ENCODE measurements around the gene C4orf50. TPM values are rescaled to one million over a fixed set of nuclear protein-coding genes. Genes with fewer than 3 reads are reported as not detected.

Gene C4orf50
- total and polyA plus RNA-seq, 8 donors = 0.01 to 0.10 (median 0.01) TPM; not detected in 1

DNA sequence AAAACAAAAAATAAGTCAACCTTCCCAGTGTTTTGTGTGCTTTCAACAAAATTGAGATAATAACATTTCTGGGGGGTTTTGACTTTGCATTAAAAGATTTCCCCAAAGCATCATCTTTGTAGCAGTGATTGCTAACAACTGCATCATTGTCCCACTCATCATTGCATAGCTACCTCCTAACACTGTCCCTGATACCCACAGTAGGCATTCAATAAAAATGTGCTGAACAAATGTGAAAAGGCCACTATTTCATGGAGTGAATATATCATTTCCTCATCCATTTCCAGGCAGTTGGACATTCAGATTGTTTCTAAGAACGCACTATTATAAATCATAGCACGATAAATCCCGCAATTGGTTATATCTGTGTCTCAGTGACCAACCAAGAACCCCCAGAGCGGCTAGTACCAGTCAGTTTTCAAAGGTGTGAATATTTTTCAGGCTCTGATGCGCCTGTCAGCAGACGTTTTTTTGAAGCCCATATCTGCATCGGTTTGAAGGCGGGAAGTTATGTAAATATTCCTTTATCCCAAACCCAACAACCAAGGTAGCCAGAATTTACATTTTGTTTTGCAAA, 89.3 kb downstream of the C4orf50 start:
- Histone ChIP-seq H3K4me1 (no peaks in the 10 kb centered on the region), H3K4me3 (no peak overlapping the region), H3K27ac (no peak overlapping the region), H3K9me3 (no peaks in the 10 kb centered on the region), H3K27me3 (peaks cover 0 to 34% of the 10 kb centered on the region in 2 donors), H3K36me3 (no peaks in the 10 kb centered on the region)
- TF ChIP-seq CTCF (IDR thresholded peaks at IDR 0.05) = no peak
- no peak for ATAC-seq
- no peak for DNase-seq
- intact Hi-C loops (cut with DNase I) = no loop called here

GRCh38 chr4:5928274-5928673, 90.0 kb downstream of the C4orf50 start:
- Histone ChIP-seq H3K4me1 (no peaks in the 10 kb centered on the region), H3K9me3 (no peaks in the 10 kb centered on the region), H3K4me3 (no peak overlapping the region), H3K36me3 (no peaks in the 10 kb centered on the region), H3K27ac (no peak overlapping the region), H3K27me3 (peaks cover 0 to 31% of the 10 kb centered on the region in 2 donors)
- intact Hi-C loops (cut with DNase I) = no loop called here
- no peak for DNase-seq
- TF ChIP-seq CTCF (IDR thresholded peaks at IDR 0.05) = no peak
- no peak for ATAC-seq

GRCh38 chr4:5927747-5928146, 90.5 kb downstream of the C4orf50 start:
- intact Hi-C loops (cut with DNase I) = no loop called here
- no peak for TF ChIP-seq CTCF (IDR thresholded peaks at IDR 0.05)
- Histone ChIP-seq H3K9me3 (no peaks in the 10 kb centered on the region), H3K27ac (no peak overlapping the region), H3K4me1 (no peaks in the 10 kb centered on the region), H3K36me3 (no peaks in the 10 kb centered on the region), H3K4me3 (no peak overlapping the region), H3K27me3 (peaks cover 0 to 31% of the 10 kb centered on the region in 2 donors)
- no peak for ATAC-seq
- DNase-seq = no peak

DNA sequence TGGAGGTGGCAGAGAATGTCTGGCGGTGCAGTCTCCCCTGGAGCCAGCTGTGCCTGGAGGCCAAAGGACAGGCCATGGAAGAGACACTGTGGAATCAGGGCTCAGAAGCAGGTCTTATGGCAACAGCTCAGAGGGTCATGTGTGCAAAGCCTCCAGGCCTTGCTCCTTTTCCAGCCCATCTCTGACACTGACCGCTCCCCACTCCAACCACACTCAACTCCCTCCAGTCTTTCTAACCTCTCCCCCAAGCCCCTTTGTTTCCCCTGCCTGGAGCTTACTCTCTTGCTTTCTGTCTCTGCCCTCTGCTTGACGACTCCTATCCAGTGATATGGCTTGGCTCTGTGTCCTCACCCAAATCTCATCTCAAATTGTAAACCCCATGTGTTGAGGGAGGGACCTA, 91.1 kb downstream of the C4orf50 start:
- no peak for DNase-seq
- H3K27me3 ChIP-seq = peaks cover 0 to 32% of the 10 kb centered on the region in 2 donors
- intact Hi-C loops (cut with DNase I) = no loop called here
- TF ChIP-seq CTCF (IDR thresholded peaks at IDR 0.05) = no peak
- ATAC-seq = no peak
- no peak overlapping the region for H3K27ac ChIP-seq
- no peaks in the 10 kb centered on the region for H3K9me3 ChIP-seq
- H3K4me1 ChIP-seq = no peaks in the 10 kb centered on the region
- H3K4me3 ChIP-seq = no peak overlapping the region
- no peaks in the 10 kb centered on the region for H3K36me3 ChIP-seq

DNA sequence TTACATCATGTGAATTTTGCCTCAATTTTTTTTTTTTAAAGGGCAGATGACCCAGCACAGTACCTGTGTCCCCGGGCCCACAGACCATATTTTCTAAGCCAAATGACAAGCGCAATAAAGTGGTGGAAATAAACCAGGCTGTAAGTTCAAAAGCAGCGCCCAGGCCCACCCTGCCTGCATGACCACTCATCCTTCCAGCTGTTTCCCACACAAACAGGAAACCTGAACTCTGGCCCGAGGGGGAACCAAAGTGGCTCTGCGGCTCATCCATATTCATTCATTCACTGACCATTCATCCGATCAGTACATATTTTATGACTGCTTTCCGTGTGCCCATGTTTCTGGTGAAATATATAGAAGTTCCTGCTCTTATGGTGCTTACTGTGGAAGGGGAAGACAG, 91.6 kb downstream of the C4orf50 start:
- TF ChIP-seq CTCF (IDR thresholded peaks at IDR 0.05) = no peak
- peaks cover 0 to 26% of the 10 kb centered on the region in 2 donors for H3K27me3 ChIP-seq
- H3K9me3 ChIP-seq = no peaks in the 10 kb centered on the region
- no peak overlapping the region for H3K4me3 ChIP-seq
- H3K36me3 ChIP-seq = no peaks in the 10 kb centered on the region
- DNase-seq (no peak), ATAC-seq (no peak)
- intact Hi-C loops (cut with DNase I) = no loop called here
- H3K27ac ChIP-seq = no peak overlapping the region
- H3K4me1 ChIP-seq = no peaks in the 10 kb centered on the region
